Astrocyte (in vitro differentiated cells and primary cell): ENCODE measurements around the gene HOXA13. TPM values are rescaled to one million over a fixed set of nuclear protein-coding genes. Genes with fewer than 3 reads are reported as not detected.

ENCODE experiments used
- DNase-seq: peaks from one replicate; pipeline ENCODE4 v3.0.0-alpha.2; 2010; ENCODE audit warnings: low read depth
- FAIRE-seq: peaks from 2 replicates; lab custom pipeline; 2011; peaks lifted over from hg19 to GRCh38; lab: Jason Lieb, UNC
- H2AFZ ChIP-seq: 2 replicates; pipeline ENCODE4 v1.6.0; 2012; ENCODE audit warnings: low read depth, low read length, inconsistent platforms
- H3K27ac ChIP-seq: 2 replicates; pipeline ENCODE4 v1.5.1; 2011; ENCODE audit warnings: low read depth, low read length, inconsistent platforms
- H3K27me3 ChIP-seq: 2 replicates; pipeline ENCODE4 v1.6.0; 2011; ENCODE audit warnings: low read length, inconsistent platforms; ENCODE audit not compliant: insufficient read depth
- H3K36me3 ChIP-seq: 2 replicates; pipeline ENCODE4 v1.5.1; 2011; ENCODE audit warnings: low read length, inconsistent platforms; ENCODE audit not compliant: insufficient read depth
- H3K4me1 ChIP-seq: 2 replicates; pipeline ENCODE4 v1.5.1; 2011; ENCODE audit warnings: low read length, inconsistent platforms; ENCODE audit not compliant: insufficient read depth
- H3K4me2 ChIP-seq: 2 replicates; pipeline ENCODE4 v1.6.0; 2012; ENCODE audit warnings: low read length, inconsistent platforms
- H3K4me3 ChIP-seq: 2 replicates; pipeline ENCODE4 v1.5.1; 2011; ENCODE audit warnings: low read depth, mild to moderate bottlenecking, low read length, inconsistent platforms; ENCODE audit not compliant: insufficient read depth
- H3K79me2 ChIP-seq: 2 replicates; pipeline ENCODE4 v1.6.0; 2012; ENCODE audit warnings: mild to moderate bottlenecking, low read length, inconsistent platforms; ENCODE audit not compliant: insufficient read depth
- H3K9ac ChIP-seq: 2 replicates; pipeline ENCODE4 v1.6.0; 2012; ENCODE audit warnings: mild to moderate bottlenecking, low read length, inconsistent platforms
- H3K9me3 ChIP-seq: 2 replicates; pipeline ENCODE4 v1.5.1; 2012; ENCODE audit warnings: low read depth, mild to moderate bottlenecking, low read length, inconsistent platforms; ENCODE audit not compliant: insufficient read depth
- H4K20me1 ChIP-seq: 2 replicates; pipeline ENCODE4 v1.6.0; 2012; ENCODE audit warnings: low read length, inconsistent platforms; ENCODE audit not compliant: insufficient read depth
- H3K27ac Mint-ChIP-seq: one replicate; pipeline ENCODE4 v1.8.0; 2021; ENCODE audit warnings: mild to moderate bottlenecking, mixed read lengths; ENCODE audit not compliant: unreplicated experiment
- H3K27me3 Mint-ChIP-seq: one replicate; pipeline ENCODE4 v1.8.0; 2021; ENCODE audit warnings: low read depth, mixed read lengths; ENCODE audit not compliant: unreplicated experiment
- H3K36me3 Mint-ChIP-seq: one replicate; pipeline ENCODE4 v1.8.0; 2021; ENCODE audit warnings: low read depth, mixed read lengths; ENCODE audit not compliant: unreplicated experiment
- H3K4me1 Mint-ChIP-seq: one replicate; pipeline ENCODE4 v1.8.0; 2021; ENCODE audit warnings: low read depth, mixed read lengths; ENCODE audit not compliant: unreplicated experiment
- H3K4me3 Mint-ChIP-seq: one replicate; pipeline ENCODE4 v1.8.0; 2021; ENCODE audit warnings: mild to moderate bottlenecking, moderate library complexity, mixed read lengths; ENCODE audit not compliant: unreplicated experiment
- H3K9me3 Mint-ChIP-seq: one replicate; pipeline ENCODE4 v1.8.0; 2021; ENCODE audit warnings: mild to moderate bottlenecking, mixed read lengths; ENCODE audit not compliant: unreplicated experiment
- CTCF ChIP-seq: IDR thresholded peaks from 2 replicates; pipeline ENCODE4 v1.5.1; 2011; ENCODE audit warnings: low read depth, mild to moderate bottlenecking, inconsistent platforms, low read length, moderate library complexity; ENCODE audit not compliant: insufficient read depth
- EZH2 ChIP-seq: IDR thresholded peaks from 2 replicates; pipeline ENCODE4 v1.6.1; 2012; ENCODE audit warnings: mild to moderate bottlenecking, low read length, inconsistent platforms; ENCODE audit not compliant: insufficient read depth
- total RNA-seq: library from RNA; stranded (reverse); gene quantifications from 2 replicates; pipeline ENCODE4 v1.2.1, GENCODE V29; 2021

The HOXA13 gene
- total RNA-seq, 1 donor from 2014 or later, result not detected

GRCh38 chr7:27187475-27188385, 12.2 kb downstream of the HOXA13 start:
- H3K4me2 ChIP-seq, result peak overlapping the region; percentile 68
- DNase-seq (no peak), FAIRE-seq (no peak)
- peaks cover 20% of the 10 kb centered on the region for H4K20me1 ChIP-seq
- H3K27ac ChIP-seq, result no peak overlapping the region
- Mint-ChIP-seq H3K4me1 (no peaks in the 10 kb centered on the region), H3K27ac (no peak overlapping the region), H3K27me3 (peaks cover 90% of the 10 kb centered on the region), H3K9me3 (peaks cover 24% of the 10 kb centered on the region), H3K36me3 (peaks cover 2% of the 10 kb centered on the region), H3K4me3 (peak overlapping the region; percentile 40)
- peaks cover 97% of the 10 kb centered on the region for H3K27me3 ChIP-seq
- H3K9me3 ChIP-seq, result peaks cover 6% of the 10 kb centered on the region
- no peak overlapping the region for H3K9ac ChIP-seq
- H2AFZ ChIP-seq, result no peak overlapping the region
- no peaks in the 10 kb centered on the region for H3K79me2 ChIP-seq
- H3K36me3 ChIP-seq, result no peaks in the 10 kb centered on the region
- TF ChIP-seq CTCF (no peak), EZH2 (peak; percentile 88)
- H3K4me1 ChIP-seq, result peaks cover 6% of the 10 kb centered on the region
- H3K4me3 ChIP-seq, result no peak overlapping the region

GRCh38 chr7:27186668-27187474, 13.0 kb downstream of the HOXA13 start:
- peaks cover 6% of the 10 kb centered on the region for H3K9me3 ChIP-seq
- peaks cover 20% of the 10 kb centered on the region for H4K20me1 ChIP-seq
- H3K4me3 Mint-ChIP-seq, result no peak overlapping the region
- peaks cover 91% of the 10 kb centered on the region for H3K27me3 Mint-ChIP-seq
- H3K9ac ChIP-seq, result no peak overlapping the region
- H3K4me3 ChIP-seq, result no peak overlapping the region
- H3K27me3 ChIP-seq, result peaks cover 98% of the 10 kb centered on the region
- no peak overlapping the region for H3K4me2 ChIP-seq
- no peak for FAIRE-seq
- TF ChIP-seq CTCF (no peak), EZH2 (no peak)
- no peak for DNase-seq
- peaks cover 2% of the 10 kb centered on the region for H3K36me3 Mint-ChIP-seq
- no peak overlapping the region for H2AFZ ChIP-seq
- H3K27ac ChIP-seq, result no peak overlapping the region
- no peaks in the 10 kb centered on the region for H3K36me3 ChIP-seq
- H3K79me2 ChIP-seq, result no peaks in the 10 kb centered on the region
- no peak overlapping the region for H3K27ac Mint-ChIP-seq
- peaks cover 24% of the 10 kb centered on the region for H3K9me3 Mint-ChIP-seq
- no peaks in the 10 kb centered on the region for H3K4me1 Mint-ChIP-seq
- H3K4me1 ChIP-seq, result peaks cover 6% of the 10 kb centered on the region
